ENCODE measurements around the gene TMEM255B.

DNA sequence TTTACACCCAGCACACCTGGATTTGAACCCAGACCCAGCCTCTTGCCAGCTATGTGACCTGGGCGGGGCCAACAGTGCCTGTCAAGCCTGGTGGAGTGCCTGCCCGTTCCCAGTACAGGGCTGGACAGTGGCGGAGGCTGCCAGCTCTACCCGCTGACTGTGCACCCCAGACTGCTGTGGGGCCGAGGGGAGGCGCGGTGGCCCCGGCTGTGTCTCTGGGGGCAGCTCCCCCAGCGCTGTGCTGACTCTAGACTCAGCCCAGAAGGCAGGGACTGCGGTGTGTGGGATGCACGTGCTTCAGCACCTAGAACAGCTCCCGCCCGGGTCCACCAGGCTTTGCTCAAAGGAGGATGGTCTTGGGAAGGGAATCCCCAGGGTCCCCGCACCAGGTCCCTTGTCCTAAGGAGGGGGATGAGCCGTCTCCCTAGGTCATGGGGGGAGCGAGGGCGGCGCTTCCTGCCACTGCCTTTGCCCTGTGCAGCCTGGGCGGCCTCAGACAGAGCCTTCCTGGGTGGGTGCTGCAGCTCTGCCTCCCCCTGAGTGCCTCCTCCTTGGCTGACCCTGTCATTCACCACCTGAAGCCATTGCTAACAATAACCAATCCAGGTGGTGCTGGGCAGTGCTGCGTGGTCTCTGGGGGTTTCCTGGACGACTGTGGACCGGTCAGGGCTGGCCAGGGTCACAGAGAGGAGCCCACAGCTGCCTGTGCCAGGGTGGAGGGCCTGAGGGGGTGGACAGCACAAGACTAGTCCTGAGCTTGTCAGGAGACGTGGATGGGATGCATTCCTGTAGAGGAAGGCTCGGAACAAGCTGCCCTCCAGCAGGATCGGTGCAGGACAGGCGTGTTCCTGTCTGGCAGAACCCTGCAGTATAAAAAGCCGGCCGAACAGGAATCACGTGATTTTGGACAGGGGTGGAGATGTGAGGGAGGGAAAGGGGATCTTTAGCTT lies 18.6 kb downstream of the TMEM255B start:
- TF ChIP-seq, protein P1, sequence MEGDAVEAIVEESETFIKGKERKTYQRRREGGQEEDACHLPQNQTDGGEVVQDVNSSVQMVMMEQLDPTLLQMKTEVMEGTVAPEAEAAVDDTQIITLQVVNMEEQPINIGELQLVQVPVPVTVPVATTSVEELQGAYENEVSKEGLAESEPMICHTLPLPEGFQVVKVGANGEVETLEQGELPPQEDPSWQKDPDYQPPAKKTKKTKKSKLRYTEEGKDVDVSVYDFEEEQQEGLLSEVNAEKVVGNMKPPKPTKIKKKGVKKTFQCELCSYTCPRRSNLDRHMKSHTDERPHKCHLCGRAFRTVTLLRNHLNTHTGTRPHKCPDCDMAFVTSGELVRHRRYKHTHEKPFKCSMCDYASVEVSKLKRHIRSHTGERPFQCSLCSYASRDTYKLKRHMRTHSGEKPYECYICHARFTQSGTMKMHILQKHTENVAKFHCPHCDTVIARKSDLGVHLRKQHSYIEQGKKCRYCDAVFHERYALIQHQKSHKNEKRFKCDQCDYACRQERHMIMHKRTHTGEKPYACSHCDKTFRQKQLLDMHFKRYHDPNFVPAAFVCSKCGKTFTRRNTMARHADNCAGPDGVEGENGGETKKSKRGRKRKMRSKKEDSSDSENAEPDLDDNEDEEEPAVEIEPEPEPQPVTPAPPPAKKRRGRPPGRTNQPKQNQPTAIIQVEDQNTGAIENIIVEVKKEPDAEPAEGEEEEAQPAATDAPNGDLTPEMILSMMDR (IDR thresholded peaks at IDR 0.05): no peak
- no peak for TF ChIP-seq EP300 (IDR thresholded peaks at IDR 0.05)

All from upper lobe of left lung (tissue), 4 donors.